SK-N-SH (cell line): ENCODE measurements around the gene MIOX. TPM values are rescaled to one million over a fixed set of nuclear protein-coding genes. Genes with fewer than 3 reads are reported as not detected.

Experiments
- CTCF ChIA-PET: fragments of 300-600, 350-600 bp; formaldehyde crosslinking; extraction: SDS; loops from one replicate; lab custom pipeline; 2021; lab: Yijun Ruan, JAX
- POLR2A ChIA-PET: fragments of 350-600 bp; sonication (Branson Sonifier 250); formaldehyde crosslinking; extraction: SDS; loops from one replicate; lab custom pipeline; 2020; ENCODE audit warnings: antibody characterized with exemption, inconsistent platforms; lab: Yijun Ruan, JAX
- DNase-seq: peaks from one replicate; pipeline ENCODE4 v3.0.0; 2012
- H2AFZ ChIP-seq: fragments of 200-600 bp; sonication (generic); 2 replicates; pipeline ENCODE4 v1.8.1; 2016; ENCODE audit warnings: antibody characterized with exemption, mild to moderate bottlenecking, low read depth
- H3F3A ChIP-seq: fragments of 200-600 bp; sonication (generic); replicated peaks from 2 replicates; pipeline ENCODE3; 2016; ENCODE audit warnings: antibody characterized with exemption, mild to moderate bottlenecking; ENCODE audit not compliant: insufficient read depth
- H3K27ac ChIP-seq, 2 experiments: fragments of 200-500 bp in 1 of 2; fragments of 200-600 bp in 1 of 2; sonication (Bioruptor generic) in 1 of 2; sonication (generic), shearing (Covaris generic) in 1 of 2; 2 replicates each; pipeline versions ENCODE4 v1.5.1 to v1.6.1; 2014 to 2016; ENCODE audit warnings: low read depth in 2 of 2, inconsistent platforms in 1 of 2, low read length in 1 of 2, mild to moderate bottlenecking in 1 of 2, mixed read lengths in 1 of 2
- H3K27me3 ChIP-seq: fragments of 200-600 bp; sonication (generic), shearing (Covaris generic); 2 replicates; pipeline ENCODE4 v1.6.1; 2016; ENCODE audit warnings: mixed run types; ENCODE audit not compliant: insufficient read depth
- H3K36me3 ChIP-seq, 2 experiments: fragments of 200-500 bp in 1 of 2; fragments of 200-600 bp in 1 of 2; sonication (Bioruptor generic) in 1 of 2; sonication (generic) in 1 of 2; replicated peaks in 1 of 2; 2 replicates each; pipeline versions ENCODE3 to v1.5.1; 2014 to 2016; ENCODE audit warnings: low read length in 1 of 2, mild to moderate bottlenecking in 1 of 2; ENCODE audit not compliant: insufficient read depth in 2 of 2, control insufficient read depth in 1 of 2
- H3K4me1 ChIP-seq, 2 experiments: fragments of 200-500 bp in 1 of 2; fragments of 200-600 bp in 1 of 2; sonication (Bioruptor generic) in 1 of 2; sonication (generic), shearing (Covaris generic) in 1 of 2; 2 replicates each; pipeline versions ENCODE4 v1.5.1 to v1.6.1; 2014 to 2016; ENCODE audit warnings: low read depth in 1 of 2, low read length in 1 of 2, mixed run types in 1 of 2; ENCODE audit not compliant: insufficient read depth in 2 of 2, control insufficient read depth in 1 of 2
- H3K4me2 ChIP-seq: fragments of 200-600 bp; sonication (generic), shearing (Covaris generic); 2 replicates; pipeline ENCODE4 v1.6.1; 2017; ENCODE audit warnings: mixed run types
- H3K4me3 ChIP-seq, 2 experiments: fragments of 200-500 bp in 1 of 2; fragments of 200-600 bp in 1 of 2; sonication (Bioruptor generic) in 1 of 2; sonication (generic), shearing (Covaris generic) in 1 of 2; 2 replicates each; pipeline versions ENCODE4 v1.5.1 to v1.8.1; 2014 to 2016; ENCODE audit warnings: low read depth in 2 of 2, inconsistent platforms in 1 of 2, low read length in 1 of 2, mild to moderate bottlenecking in 1 of 2, mixed read lengths in 1 of 2, moderate library complexity in 1 of 2
- H3K79me2 ChIP-seq: fragments of 200-600 bp; sonication (generic); 2 replicates; pipeline ENCODE4 v1.8.1; 2017; ENCODE audit warnings: mild to moderate bottlenecking; ENCODE audit not compliant: insufficient read depth
- H3K9ac ChIP-seq: fragments of 200-600 bp; sonication (generic); 2 replicates; pipeline ENCODE4 v1.6.1; 2017; ENCODE audit warnings: mixed run types
- H3K9me2 ChIP-seq: fragments of 200-600 bp; sonication (generic); 2 replicates; pipeline ENCODE4 v1.6.1; 2017; ENCODE audit warnings: mixed run types
- H3K9me3 ChIP-seq: fragments of 200-600 bp; sonication (generic); 2 replicates; pipeline ENCODE4 v1.6.1; 2017; ENCODE audit warnings: mixed run types, mild to moderate bottlenecking, moderate library complexity
- H4K20me1 ChIP-seq: fragments of 200-600 bp; sonication (generic); 2 replicates; pipeline ENCODE4 v1.6.1; 2017; ENCODE audit warnings: mild to moderate bottlenecking, mixed run types; ENCODE audit not compliant: insufficient read depth
- FOSL2 ChIP-seq: IDR thresholded peaks from 2 replicates; pipeline ENCODE4 v1.4.0; 2012; ENCODE audit warnings: low read depth, mild to moderate bottlenecking, moderate library complexity, borderline replicate concordance
- FOXM1 ChIP-seq: IDR thresholded peaks from 2 replicates; pipeline ENCODE4 v1.4.0; 2012; ENCODE audit warnings: low read depth, mild to moderate bottlenecking
- JUND ChIP-seq: IDR thresholded peaks from 2 replicates; pipeline ENCODE4 v1.4.0; 2012
- POLR2AphosphoS5 ChIP-seq: IDR thresholded peaks from 2 replicates; pipeline ENCODE4 v1.6.1; 2012; ENCODE audit warnings: low read depth, low read length
- RFX5 ChIP-seq: IDR thresholded peaks from 2 replicates; pipeline ENCODE4 v1.6.1; 2012; ENCODE audit warnings: mild to moderate bottlenecking, improper control_type of control experiment, low read length
- RXRA ChIP-seq: IDR thresholded peaks from 2 replicates; pipeline ENCODE4 v1.4.0; 2012; ENCODE audit warnings: low read depth, mild to moderate bottlenecking, borderline replicate concordance
- TAF1 ChIP-seq: IDR thresholded peaks from 2 replicates; pipeline ENCODE4 v1.6.1; 2012; ENCODE audit warnings: low read depth, mild to moderate bottlenecking, low read length, moderate library complexity, borderline replicate concordance
- TCF12 ChIP-seq: IDR thresholded peaks from 2 replicates; pipeline ENCODE4 v1.4.0; 2012
- TEAD4 ChIP-seq: IDR thresholded peaks from 2 replicates; pipeline ENCODE4 v1.4.0; 2012; ENCODE audit warnings: mild to moderate bottlenecking, borderline replicate concordance; ENCODE audit not compliant: insufficient read depth
- WGBS: methylation state at CpG from one replicate; pipeline ENCODE4 v1.1.6; 2017; ENCODE audit warnings: low lambda C conversion rate; 5-methylcytosine and 5-hydroxymethylcytosine counted together
- polyA plus RNA-seq, 3 experiments: library from polyadenylated mRNA; depleted of rRNA; stranded (reverse); fragments of >200 nt; gene quantifications; 2 replicates each; pipeline ENCODE4 v1.2.3, GENCODE V29; 2012
- TF ChIP-seq, protein P1 (sequence below): IDR thresholded peaks from 2 replicates; pipeline ENCODE4 v1.4.0; 2012; ENCODE audit warnings: low read depth, borderline replicate concordance
- TF ChIP-seq, protein P2 (sequence below): fragments of 200-600 bp; sonication (generic); IDR thresholded peaks from 2 replicates; pipeline ENCODE4 v1.6.1; 2017; ENCODE audit warnings: antibody characterized with exemption, mild to moderate bottlenecking, moderate library complexity
- TF ChIP-seq, protein P3 (sequence below): IDR thresholded peaks from 2 replicates; pipeline ENCODE4; 2012
- TF ChIP-seq, protein P4 (sequence below): IDR thresholded peaks from 2 replicates; pipeline ENCODE4 v1.4.0; 2012; ENCODE audit warnings: low read depth
- TF ChIP-seq, protein P5 (sequence below): fragments of 150-350 bp; IDR thresholded peaks from 2 replicates; pipeline ENCODE4 v1.6.1; 2016; ENCODE audit warnings: mild to moderate bottlenecking, low read depth, low read length

MIOX gene
- polyA plus RNA-seq, 1 of the 3 experiments (the other 2 are of a cell fraction), result 0.05 TPM

DNA sequence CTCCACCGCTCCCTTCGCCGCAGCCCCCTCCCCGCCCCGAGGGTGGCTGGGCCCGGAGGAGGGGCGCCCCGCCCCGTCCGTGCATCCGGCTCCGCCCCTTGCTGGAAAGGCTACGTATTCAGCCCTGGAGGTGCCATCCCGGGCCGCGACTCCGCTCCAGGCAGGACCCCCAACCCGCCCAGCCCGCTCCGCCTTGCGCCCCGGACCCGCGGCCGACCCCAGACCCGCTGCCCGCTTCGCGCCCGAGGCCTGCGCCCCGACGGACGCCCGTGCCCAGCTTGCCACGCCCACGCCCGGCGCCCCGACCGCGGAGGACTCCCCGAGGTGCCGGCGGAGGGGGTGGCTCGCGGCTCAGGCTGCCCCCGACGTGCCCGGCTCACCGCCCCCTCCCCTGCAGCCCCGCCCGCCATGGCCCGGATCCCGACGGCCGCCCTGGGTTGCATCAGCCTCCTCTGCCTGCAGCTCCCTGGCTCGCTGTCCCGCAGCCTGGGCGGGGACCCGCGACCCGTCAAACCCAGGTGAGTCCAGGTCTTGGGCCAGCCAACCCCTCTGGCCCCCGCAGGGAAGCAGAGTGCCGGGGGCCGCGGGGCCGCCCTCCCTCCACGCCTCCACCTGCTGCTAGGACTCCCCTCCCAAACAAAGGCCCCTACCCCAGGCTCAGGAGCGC lies 5.1 kb upstream of the MIOX start, which contains the start of gene ADM2 (continued):
- TF ChIP-seq, protein P1, sequence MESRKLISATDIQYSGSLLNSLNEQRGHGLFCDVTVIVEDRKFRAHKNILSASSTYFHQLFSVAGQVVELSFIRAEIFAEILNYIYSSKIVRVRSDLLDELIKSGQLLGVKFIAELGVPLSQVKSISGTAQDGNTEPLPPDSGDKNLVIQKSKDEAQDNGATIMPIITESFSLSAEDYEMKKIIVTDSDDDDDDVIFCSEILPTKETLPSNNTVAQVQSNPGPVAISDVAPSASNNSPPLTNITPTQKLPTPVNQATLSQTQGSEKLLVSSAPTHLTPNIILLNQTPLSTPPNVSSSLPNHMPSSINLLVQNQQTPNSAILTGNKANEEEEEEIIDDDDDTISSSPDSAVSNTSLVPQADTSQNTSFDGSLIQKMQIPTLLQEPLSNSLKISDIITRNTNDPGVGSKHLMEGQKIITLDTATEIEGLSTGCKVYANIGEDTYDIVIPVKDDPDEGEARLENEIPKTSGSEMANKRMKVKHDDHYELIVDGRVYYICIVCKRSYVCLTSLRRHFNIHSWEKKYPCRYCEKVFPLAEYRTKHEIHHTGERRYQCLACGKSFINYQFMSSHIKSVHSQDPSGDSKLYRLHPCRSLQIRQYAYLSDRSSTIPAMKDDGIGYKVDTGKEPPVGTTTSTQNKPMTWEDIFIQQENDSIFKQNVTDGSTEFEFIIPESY, result no peak
- TF ChIP-seq RFX5 (no peak), FOSL2 (no peak)
- TF ChIP-seq, protein P2, sequence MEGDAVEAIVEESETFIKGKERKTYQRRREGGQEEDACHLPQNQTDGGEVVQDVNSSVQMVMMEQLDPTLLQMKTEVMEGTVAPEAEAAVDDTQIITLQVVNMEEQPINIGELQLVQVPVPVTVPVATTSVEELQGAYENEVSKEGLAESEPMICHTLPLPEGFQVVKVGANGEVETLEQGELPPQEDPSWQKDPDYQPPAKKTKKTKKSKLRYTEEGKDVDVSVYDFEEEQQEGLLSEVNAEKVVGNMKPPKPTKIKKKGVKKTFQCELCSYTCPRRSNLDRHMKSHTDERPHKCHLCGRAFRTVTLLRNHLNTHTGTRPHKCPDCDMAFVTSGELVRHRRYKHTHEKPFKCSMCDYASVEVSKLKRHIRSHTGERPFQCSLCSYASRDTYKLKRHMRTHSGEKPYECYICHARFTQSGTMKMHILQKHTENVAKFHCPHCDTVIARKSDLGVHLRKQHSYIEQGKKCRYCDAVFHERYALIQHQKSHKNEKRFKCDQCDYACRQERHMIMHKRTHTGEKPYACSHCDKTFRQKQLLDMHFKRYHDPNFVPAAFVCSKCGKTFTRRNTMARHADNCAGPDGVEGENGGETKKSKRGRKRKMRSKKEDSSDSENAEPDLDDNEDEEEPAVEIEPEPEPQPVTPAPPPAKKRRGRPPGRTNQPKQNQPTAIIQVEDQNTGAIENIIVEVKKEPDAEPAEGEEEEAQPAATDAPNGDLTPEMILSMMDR, result no peak
- TF ChIP-seq, all 33 proteins: peak for 0

DNA sequence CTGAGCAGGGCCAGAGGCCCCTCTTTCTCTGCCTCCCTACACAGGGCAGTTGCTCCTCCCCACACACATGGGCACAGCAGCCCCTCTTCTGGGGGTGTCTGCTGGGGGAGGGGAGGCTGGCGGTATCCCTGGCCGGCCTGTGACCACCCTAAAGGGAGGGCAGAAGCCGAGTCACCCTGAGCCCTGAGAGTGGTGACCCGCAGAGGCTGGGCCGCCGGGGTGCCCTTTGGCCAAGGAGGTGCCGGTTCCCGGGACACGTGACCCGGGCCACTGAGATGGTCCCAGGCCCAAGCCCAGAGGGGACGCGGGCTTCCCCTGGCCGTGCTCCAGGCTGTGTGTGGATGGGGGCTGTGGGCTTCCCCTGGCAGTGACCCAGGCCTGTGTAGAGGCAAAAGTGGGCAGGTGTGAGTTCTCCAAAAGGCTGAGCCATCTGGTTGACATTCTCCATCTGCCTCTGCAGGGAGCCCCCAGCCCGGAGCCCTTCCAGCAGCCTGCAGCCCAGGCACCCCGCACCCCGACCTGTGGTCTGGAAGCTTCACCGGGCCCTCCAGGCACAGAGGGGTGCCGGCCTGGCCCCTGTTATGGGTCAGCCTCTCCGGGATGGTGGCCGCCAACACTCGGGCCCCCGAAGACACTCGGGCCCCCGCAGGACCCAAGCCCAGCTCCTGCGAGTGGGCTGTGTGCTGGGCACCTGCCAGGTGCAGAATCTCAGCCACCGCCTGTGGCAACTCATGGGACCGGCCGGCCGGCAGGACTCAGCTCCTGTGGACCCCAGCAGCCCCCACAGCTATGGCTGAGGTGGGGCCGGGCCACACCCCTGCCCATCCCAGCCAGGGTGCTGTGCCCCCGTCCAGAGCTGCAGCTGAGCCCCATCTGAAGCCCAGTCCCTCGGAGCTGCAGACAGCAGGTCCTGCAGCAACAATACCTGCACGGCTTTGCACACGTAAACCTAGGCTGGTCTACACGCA lies 4.3 kb upstream of the MIOX start:
- Histone ChIP-seq H3K4me3 (peak overlapping the region; percentile 44 to 48), H3K36me3 (no peaks in the 10 kb centered on the region), H3K79me2 (no peaks in the 10 kb centered on the region), H3K9me3 (no peaks in the 10 kb centered on the region), H3K9me2 (no peaks in the 10 kb centered on the region), H3K27me3 (peaks cover 10% of the 10 kb centered on the region; the same call in 1 of the 2 replicates), H2AFZ (no peak overlapping the region), H3K9ac (no peak overlapping the region), H3F3A (no peaks in the 10 kb centered on the region), H3K4me1 (peaks cover 0 to 2% of the 10 kb centered on the region in 2 experiments; a peak in 1 of 4 replicates), H3K4me2 (peak overlapping the region; percentile 55), H3K27ac (no peak overlapping the region), H4K20me1 (no peaks in the 10 kb centered on the region)
- no peak for DNase-seq
- ChIA-PET CTCF (interaction anchor here (0.6 kb wide), 1 partner anchor 145 kb away, joined by 3 read pairs; no protein-coding TSS in a partner anchor), POLR2A (no interaction called here)
- TF ChIP-seq, protein P2, result no peak
- no peak for TF ChIP-seq POLR2AphosphoS5
- no peak for TF ChIP-seq JUND
- TF ChIP-seq, protein P3, sequence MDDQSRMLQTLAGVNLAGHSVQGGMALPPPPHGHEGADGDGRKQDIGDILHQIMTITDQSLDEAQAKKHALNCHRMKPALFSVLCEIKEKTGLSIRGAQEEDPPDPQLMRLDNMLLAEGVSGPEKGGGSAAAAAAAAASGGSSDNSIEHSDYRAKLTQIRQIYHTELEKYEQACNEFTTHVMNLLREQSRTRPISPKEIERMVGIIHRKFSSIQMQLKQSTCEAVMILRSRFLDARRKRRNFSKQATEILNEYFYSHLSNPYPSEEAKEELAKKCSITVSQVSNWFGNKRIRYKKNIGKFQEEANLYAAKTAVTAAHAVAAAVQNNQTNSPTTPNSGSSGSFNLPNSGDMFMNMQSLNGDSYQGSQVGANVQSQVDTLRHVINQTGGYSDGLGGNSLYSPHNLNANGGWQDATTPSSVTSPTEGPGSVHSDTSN, result no peak
- TF ChIP-seq TAF1, result no peak
- TF ChIP-seq TCF12, result no peak
- no peak for TF ChIP-seq RXRA
- TF ChIP-seq, protein P1, result no peak
- TF ChIP-seq FOXM1, result no peak
- no peak for TF ChIP-seq TEAD4
- TF ChIP-seq, protein P4, sequence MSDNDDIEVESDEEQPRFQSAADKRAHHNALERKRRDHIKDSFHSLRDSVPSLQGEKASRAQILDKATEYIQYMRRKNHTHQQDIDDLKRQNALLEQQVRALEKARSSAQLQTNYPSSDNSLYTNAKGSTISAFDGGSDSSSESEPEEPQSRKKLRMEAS, result no peak
- TF ChIP-seq, protein P5, sequence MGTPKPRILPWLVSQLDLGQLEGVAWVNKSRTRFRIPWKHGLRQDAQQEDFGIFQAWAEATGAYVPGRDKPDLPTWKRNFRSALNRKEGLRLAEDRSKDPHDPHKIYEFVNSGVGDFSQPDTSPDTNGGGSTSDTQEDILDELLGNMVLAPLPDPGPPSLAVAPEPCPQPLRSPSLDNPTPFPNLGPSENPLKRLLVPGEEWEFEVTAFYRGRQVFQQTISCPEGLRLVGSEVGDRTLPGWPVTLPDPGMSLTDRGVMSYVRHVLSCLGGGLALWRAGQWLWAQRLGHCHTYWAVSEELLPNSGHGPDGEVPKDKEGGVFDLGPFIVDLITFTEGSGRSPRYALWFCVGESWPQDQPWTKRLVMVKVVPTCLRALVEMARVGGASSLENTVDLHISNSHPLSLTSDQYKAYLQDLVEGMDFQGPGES, result no peak
- 94% methylated on average over 7 of the region's 35 CpGs for WGBS
